ENCODE results near the gene C2orf92.

The C2orf92 gene

DNA sequence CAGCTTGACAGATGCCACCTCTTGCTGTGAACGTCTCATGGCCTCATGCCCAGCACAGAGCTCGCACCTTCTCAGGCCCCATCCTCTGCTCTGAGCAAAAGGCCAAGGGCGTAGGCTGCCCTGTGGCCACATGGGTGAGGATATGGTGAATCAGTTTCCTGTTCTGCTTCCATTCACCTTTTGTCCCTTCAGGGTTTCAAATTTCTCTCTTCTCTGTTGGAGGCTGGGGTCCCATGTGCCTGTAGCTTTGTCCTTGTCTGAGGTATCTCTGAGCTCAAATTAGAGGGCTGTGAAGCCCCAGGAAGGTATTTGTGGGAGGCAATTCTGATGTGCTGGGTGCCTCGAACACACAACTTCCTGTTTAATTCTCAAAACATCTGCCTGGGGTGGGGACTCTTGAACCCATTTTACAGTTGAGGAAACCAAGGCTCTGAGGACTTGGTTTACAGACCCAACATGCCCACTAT is 72.9 kb downstream of the C2orf92 start:
- no peaks in the 10 kb centered on the region for H3K9me3 ChIP-seq (ENCODE audit: control insufficient read depth in 5 of 5, low read length in 5 of 5)
- no peak overlapping the region for H3K27ac ChIP-seq (ENCODE audit: low read depth, low read length)
- no peak overlapping the region for H3K9ac ChIP-seq (ENCODE audit: low read length in 5 of 5)
- peaks cover 0 to 18% (median 3%) of the 10 kb centered on the region in 5 donors for H3K4me1 ChIP-seq (ENCODE audit: control insufficient read depth in 5 of 5, insufficient read depth in 5 of 5, low read length in 5 of 5)
- H3K27me3 ChIP-seq (ENCODE audit: control insufficient read depth in 5 of 5, insufficient read depth in 4 of 5, low read length in 5 of 5) = no peaks in the 10 kb centered on the region
- peaks cover 3 to 7% (median 6%) of the 10 kb centered on the region in 5 donors for H3K36me3 ChIP-seq (ENCODE audit: control insufficient read depth in 5 of 5, insufficient read depth in 5 of 5, low read length in 5 of 5)
- no peak overlapping the region for H3K4me3 ChIP-seq (ENCODE audit: low read depth in 1 of 5, low read length in 5 of 5)

DNA sequence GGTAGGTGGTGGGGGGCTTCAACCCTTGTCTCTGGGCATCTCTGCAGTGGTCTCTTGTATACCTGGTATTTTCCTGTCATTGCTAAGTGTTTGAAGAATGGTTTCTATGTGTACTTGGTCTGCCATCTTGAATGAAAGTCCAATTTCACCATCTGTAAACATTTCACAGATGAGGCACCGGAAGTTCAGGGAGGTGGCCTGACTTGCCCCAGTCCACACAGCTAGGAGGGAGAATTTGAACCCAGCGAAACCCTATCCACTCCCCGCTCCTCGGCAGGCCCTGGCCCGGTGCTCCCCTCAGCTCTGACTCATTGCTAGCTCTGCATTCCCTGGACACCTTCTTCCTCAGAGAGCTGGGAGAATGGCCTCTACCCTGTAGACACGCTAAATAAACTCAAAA is 74.4 kb downstream of the C2orf92 start:
- Histone ChIP-seq H3K27me3 (ENCODE audit: control insufficient read depth in 5 of 5, insufficient read depth in 4 of 5, low read length in 5 of 5) (no peaks in the 10 kb centered on the region), H3K27ac (ENCODE audit: low read depth, low read length) (no peak overlapping the region), H3K4me3 (ENCODE audit: low read depth in 1 of 5, low read length in 5 of 5) (no peak overlapping the region), H3K9ac (ENCODE audit: low read length in 5 of 5) (no peak overlapping the region), H3K4me1 (ENCODE audit: control insufficient read depth in 5 of 5, insufficient read depth in 5 of 5, low read length in 5 of 5) (peaks cover 0 to 18% (median 5%) of the 10 kb centered on the region in 5 donors), H3K36me3 (ENCODE audit: control insufficient read depth in 5 of 5, insufficient read depth in 5 of 5, low read length in 5 of 5) (peaks cover 3 to 7% (median 6%) of the 10 kb centered on the region in 5 donors), H3K9me3 (ENCODE audit: control insufficient read depth in 5 of 5, low read length in 5 of 5) (no peaks in the 10 kb centered on the region)

DNA sequence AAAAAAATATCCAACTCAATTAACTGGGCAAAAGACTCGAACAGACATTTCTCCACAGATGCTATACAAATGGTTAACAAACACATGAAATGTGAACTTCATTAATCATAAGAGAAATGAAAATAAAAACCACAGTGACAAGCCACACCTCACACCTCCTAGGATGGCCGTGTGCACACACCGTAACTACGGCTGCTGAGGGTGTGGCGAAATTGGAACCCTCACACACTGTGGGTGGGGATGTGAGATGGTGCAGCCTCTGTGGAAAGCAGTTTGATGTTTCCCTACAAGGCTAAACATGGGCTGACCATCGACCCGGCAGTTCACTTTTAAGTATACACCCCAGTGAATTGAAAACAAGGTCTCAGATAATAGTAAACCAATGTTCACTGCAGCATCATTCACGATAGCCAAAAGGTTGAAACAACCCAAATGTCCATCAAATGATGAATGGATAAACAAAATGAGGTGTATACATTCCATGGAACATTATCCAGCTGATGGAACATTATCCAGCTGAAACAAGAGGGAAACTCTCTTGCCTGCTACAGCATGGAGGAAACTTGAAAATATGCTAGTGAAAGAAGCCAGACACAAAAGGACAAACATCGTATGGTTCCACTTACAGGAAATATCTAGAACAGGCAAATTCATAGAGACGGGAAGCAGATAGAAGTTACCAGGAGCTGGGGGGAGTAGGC is 76.1 kb downstream of the C2orf92 start:
- peaks cover 4 to 13% (median 8%) of the 10 kb centered on the region in 5 donors for H3K36me3 ChIP-seq (ENCODE audit: control insufficient read depth in 5 of 5, insufficient read depth in 5 of 5, low read length in 5 of 5)
- H3K4me1 ChIP-seq (ENCODE audit: control insufficient read depth in 5 of 5, insufficient read depth in 5 of 5, low read length in 5 of 5) = peaks cover 0 to 15% (median 3%) of the 10 kb centered on the region in 5 donors

DNA sequence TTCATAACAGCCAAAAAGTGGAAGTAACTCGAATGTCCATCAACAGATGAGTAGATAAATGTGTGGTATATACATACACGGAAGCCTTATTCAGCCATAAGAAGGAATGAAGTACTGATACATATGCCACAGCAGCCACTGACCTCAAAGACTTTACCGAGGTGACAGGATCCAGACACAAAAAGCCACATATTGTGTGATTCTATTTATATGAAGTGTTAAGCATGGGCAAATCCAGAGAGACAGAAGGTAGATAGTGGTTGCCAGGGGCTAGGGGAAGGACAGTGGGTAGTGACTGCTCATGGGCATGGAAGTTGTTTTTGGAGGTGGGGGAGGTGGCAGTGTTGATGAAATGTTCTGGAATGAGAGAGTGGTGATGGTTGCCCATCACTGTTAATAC is 77.8 kb downstream of the C2orf92 start:
- Histone ChIP-seq H3K36me3 (ENCODE audit: control insufficient read depth in 5 of 5, insufficient read depth in 5 of 5, low read length in 5 of 5) (peaks cover 7 to 23% (median 10%) of the 10 kb centered on the region in 5 donors), H3K9me3 (ENCODE audit: control insufficient read depth in 5 of 5, low read length in 5 of 5) (no peaks in the 10 kb centered on the region), H3K4me1 (ENCODE audit: control insufficient read depth in 5 of 5, insufficient read depth in 5 of 5, low read length in 5 of 5) (peaks cover 0 to 3% (median 2%) of the 10 kb centered on the region in 5 donors), H3K27me3 (ENCODE audit: control insufficient read depth in 5 of 5, insufficient read depth in 4 of 5, low read length in 5 of 5) (no peaks in the 10 kb centered on the region), H3K4me3 (ENCODE audit: low read depth in 1 of 5, low read length in 5 of 5) (no peak overlapping the region), H3K9ac (ENCODE audit: low read length in 5 of 5) (no peak overlapping the region), H3K27ac (ENCODE audit: low read depth, low read length) (no peak overlapping the region)

More for the DNA sequence above, 76.1 kb downstream of the C2orf92 start:
- no peak overlapping the region for H3K27ac ChIP-seq (ENCODE audit: low read depth, low read length)
- H3K9me3 ChIP-seq (ENCODE audit: control insufficient read depth in 5 of 5, low read length in 5 of 5) = no peaks in the 10 kb centered on the region
- no peak overlapping the region for H3K4me3 ChIP-seq (ENCODE audit: low read depth in 1 of 5, low read length in 5 of 5)
- no peak overlapping the region for H3K9ac ChIP-seq (ENCODE audit: low read length in 5 of 5)
- H3K27me3 ChIP-seq (ENCODE audit: control insufficient read depth in 5 of 5, insufficient read depth in 4 of 5, low read length in 5 of 5) = no peaks in the 10 kb centered on the region

DNA sequence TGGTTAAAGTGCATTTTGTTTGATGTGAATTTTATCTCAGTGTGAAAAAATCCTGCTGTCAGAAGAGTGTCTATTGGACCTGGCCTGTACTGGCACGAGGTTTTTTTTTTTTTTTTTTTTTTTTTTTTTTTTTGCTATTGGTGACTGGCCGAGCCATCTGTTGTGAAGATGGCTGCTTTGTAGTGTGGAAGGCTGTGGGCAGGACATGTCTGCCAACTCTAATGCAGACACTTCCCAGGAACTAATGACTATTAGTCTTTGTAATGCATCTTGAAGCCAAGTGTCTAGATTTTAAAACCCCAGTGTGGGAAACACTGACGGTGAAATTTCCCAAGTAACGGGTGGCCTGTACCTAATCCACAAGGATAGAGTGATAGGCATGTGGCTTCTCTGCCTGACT is 78.2 kb downstream of the C2orf92 start:
- Histone ChIP-seq H3K9me3 (ENCODE audit: control insufficient read depth in 5 of 5, low read length in 5 of 5) (no peaks in the 10 kb centered on the region), H3K9ac (ENCODE audit: low read length in 5 of 5) (no peak overlapping the region), H3K27ac (ENCODE audit: low read depth, low read length) (no peak overlapping the region), H3K27me3 (ENCODE audit: control insufficient read depth in 5 of 5, insufficient read depth in 4 of 5, low read length in 5 of 5) (no peaks in the 10 kb centered on the region), H3K4me1 (ENCODE audit: control insufficient read depth in 5 of 5, insufficient read depth in 5 of 5, low read length in 5 of 5) (peaks cover 0 to 3% (median 0%) of the 10 kb centered on the region in 5 donors), H3K4me3 (ENCODE audit: low read depth in 1 of 5, low read length in 5 of 5) (no peak overlapping the region), H3K36me3 (ENCODE audit: control insufficient read depth in 5 of 5, insufficient read depth in 5 of 5, low read length in 5 of 5) (peaks cover 7 to 23% (median 10%) of the 10 kb centered on the region in 5 donors)

DNA sequence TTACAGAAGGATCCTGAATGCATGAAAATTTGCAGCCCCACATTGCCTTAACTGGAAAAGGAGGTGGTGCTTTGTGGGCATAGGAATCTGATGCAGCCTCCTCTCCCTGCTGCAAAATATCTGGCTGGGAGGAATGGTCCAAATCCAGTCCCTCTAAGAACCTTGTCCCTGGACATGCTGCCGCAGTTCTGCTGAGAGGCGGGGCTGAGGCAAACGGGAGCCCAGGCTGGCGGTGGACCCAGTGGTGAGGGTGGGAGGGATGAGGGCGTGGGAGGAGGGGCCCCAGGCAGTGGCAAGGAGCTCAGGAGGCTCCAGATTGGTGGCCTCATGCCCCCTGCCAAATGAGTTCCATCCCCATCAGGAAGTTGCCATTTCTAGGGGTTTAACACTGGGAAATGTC is 80.1 kb downstream of the C2orf92 start:
- Histone ChIP-seq H3K9me3 (ENCODE audit: control insufficient read depth in 5 of 5, low read length in 5 of 5) (no peaks in the 10 kb centered on the region), H3K4me1 (ENCODE audit: control insufficient read depth in 5 of 5, insufficient read depth in 5 of 5, low read length in 5 of 5) (peaks cover 0 to 15% (median 3%) of the 10 kb centered on the region in 5 donors), H3K27me3 (ENCODE audit: control insufficient read depth in 5 of 5, insufficient read depth in 4 of 5, low read length in 5 of 5) (no peaks in the 10 kb centered on the region), H3K36me3 (ENCODE audit: control insufficient read depth in 5 of 5, insufficient read depth in 5 of 5, low read length in 5 of 5) (peaks cover 0 to 18% (median 7%) of the 10 kb centered on the region in 5 donors), H3K27ac (ENCODE audit: low read depth, low read length) (no peak overlapping the region), H3K4me3 (ENCODE audit: low read depth in 1 of 5, low read length in 5 of 5) (no peak overlapping the region), H3K9ac (ENCODE audit: low read length in 5 of 5) (no peak overlapping the region)

DNA sequence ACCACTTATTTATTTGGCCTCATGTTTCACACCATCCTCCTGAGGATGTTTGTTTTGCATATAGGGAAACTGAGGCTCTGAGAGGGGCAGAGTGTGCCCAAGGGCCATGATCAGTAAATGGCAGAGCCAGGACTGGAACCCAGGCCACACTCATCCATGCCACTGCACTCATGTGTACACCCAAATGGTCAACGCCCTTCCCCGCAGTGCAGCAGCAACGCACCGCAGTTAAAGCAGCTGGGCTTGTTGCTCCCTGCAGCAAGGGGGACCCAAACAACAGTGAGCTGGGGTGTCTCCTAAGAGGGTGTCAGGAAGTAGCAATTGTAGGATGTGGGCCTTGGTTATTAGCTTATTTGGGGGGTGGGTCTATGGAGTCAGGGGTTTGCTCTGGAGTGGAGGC is 80.5 kb downstream of the C2orf92 start:
- no peak overlapping the region for H3K4me3 ChIP-seq (ENCODE audit: low read depth in 1 of 5, low read length in 5 of 5)
- no peak overlapping the region for H3K9ac ChIP-seq (ENCODE audit: low read length in 5 of 5)
- peaks cover 0 to 22% (median 7%) of the 10 kb centered on the region in 5 donors for H3K36me3 ChIP-seq (ENCODE audit: control insufficient read depth in 5 of 5, insufficient read depth in 5 of 5, low read length in 5 of 5)
- H3K27me3 ChIP-seq (ENCODE audit: control insufficient read depth in 5 of 5, insufficient read depth in 4 of 5, low read length in 5 of 5) = no peaks in the 10 kb centered on the region
- no peaks in the 10 kb centered on the region for H3K9me3 ChIP-seq (ENCODE audit: control insufficient read depth in 5 of 5, low read length in 5 of 5)
- H3K27ac ChIP-seq (ENCODE audit: low read depth, low read length) = no peak overlapping the region
- peaks cover 0 to 19% (median 3%) of the 10 kb centered on the region in 5 donors for H3K4me1 ChIP-seq (ENCODE audit: control insufficient read depth in 5 of 5, insufficient read depth in 5 of 5, low read length in 5 of 5)

DNA sequence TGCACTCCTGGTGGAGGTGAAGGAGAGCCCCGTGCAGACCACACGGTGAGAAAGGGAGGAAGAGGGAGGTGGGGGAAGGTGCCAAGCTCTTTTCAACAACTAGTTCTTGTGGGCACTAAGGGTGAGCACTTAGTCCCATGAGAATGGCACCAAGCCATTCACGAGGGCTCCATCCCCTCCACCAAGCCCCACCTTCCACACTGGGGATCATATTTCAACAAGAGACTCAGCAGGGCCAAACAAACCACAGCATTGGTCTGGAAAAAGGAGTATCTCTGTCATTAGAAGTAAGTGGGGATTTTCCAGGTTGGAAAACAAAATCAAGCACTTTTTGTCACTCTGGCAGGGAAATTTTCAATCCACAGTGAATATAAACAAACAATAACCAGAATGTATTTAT is 82.2 kb downstream of the C2orf92 start:
- Histone ChIP-seq H3K4me1 (ENCODE audit: control insufficient read depth in 5 of 5, insufficient read depth in 5 of 5, low read length in 5 of 5) (peaks cover 0 to 30% (median 3%) of the 10 kb centered on the region in 5 donors), H3K9me3 (ENCODE audit: control insufficient read depth in 5 of 5, low read length in 5 of 5) (no peaks in the 10 kb centered on the region), H3K36me3 (ENCODE audit: control insufficient read depth in 5 of 5, insufficient read depth in 5 of 5, low read length in 5 of 5) (peaks cover 9 to 36% (median 17%) of the 10 kb centered on the region in 5 donors), H3K27me3 (ENCODE audit: control insufficient read depth in 5 of 5, insufficient read depth in 4 of 5, low read length in 5 of 5) (no peaks in the 10 kb centered on the region), H3K4me3 (ENCODE audit: low read depth in 1 of 5, low read length in 5 of 5) (no peak overlapping the region), H3K27ac (ENCODE audit: low read depth, low read length) (no peak overlapping the region), H3K9ac (ENCODE audit: low read length in 5 of 5) (no peak overlapping the region)
